Measurements from ENCODE around the gene ALPP.
"Not testable (repeated sequence)": the region's sequence is repeated elsewhere in the genome, so short reads cannot be mapped to it uniquely, and the experiment has no call there.

ALPP gene

DNA sequence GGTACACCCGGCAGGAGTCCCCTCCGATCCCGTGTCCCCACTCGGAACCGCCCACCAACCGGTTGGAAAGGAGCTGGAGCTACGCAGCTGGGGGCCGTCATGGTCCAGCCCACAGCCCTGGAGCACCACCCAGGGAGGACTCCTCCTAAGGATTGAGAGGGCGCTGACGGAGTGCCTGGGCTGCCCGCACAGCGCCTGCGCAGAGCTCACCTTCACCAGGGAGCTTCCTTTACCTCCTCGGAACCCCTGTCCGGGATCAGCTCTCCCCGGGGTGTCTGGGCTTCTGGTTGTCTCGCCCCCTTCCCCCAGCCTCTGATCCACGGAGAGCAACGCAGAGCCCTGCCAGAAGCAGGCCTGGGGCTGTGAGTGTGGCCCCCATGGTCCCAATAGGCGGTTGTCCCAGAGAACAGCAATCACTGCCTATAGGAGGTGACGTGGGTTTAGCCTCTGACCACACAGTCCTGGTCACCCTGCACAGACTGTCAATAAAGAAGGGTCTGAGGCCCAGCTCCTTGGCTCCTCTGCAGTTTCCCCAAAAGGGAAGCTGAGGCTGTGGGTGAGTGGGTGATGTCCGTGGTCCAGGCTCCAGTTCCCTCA is 42.7 kb downstream of the ALPP start:
- no peak overlapping the region for H2AFZ ChIP-seq (ENCODE audit: low read length)
- H3F3A ChIP-seq (ENCODE audit: insufficient read depth, low read length) = no peaks in the 10 kb centered on the region
- H3K27me3 ChIP-seq (ENCODE audit: insufficient read depth, low read length) = 0 out of 2 replicates have a peak, but pooled peaks cover 4% of the 10 kb centered on the region
- H3K4me3 ChIP-seq (ENCODE audit: low read depth, low read length, poor library complexity, severe bottlenecking) = no peak overlapping the region
- no peak overlapping the region for H3K27ac ChIP-seq (ENCODE audit: low read depth, low read length, poor library complexity, severe bottlenecking)
- H3K9me2 ChIP-seq (ENCODE audit: low read depth, low read length) = no peaks in the 10 kb centered on the region
- no peaks in the 10 kb centered on the region for H3K79me2 ChIP-seq (ENCODE audit: insufficient read depth, low read length)
- TF ChIP-seq, protein P1, sequence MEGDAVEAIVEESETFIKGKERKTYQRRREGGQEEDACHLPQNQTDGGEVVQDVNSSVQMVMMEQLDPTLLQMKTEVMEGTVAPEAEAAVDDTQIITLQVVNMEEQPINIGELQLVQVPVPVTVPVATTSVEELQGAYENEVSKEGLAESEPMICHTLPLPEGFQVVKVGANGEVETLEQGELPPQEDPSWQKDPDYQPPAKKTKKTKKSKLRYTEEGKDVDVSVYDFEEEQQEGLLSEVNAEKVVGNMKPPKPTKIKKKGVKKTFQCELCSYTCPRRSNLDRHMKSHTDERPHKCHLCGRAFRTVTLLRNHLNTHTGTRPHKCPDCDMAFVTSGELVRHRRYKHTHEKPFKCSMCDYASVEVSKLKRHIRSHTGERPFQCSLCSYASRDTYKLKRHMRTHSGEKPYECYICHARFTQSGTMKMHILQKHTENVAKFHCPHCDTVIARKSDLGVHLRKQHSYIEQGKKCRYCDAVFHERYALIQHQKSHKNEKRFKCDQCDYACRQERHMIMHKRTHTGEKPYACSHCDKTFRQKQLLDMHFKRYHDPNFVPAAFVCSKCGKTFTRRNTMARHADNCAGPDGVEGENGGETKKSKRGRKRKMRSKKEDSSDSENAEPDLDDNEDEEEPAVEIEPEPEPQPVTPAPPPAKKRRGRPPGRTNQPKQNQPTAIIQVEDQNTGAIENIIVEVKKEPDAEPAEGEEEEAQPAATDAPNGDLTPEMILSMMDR (IDR thresholded peaks at IDR 0.05; ENCODE audit: low read length) = no peak
- TF ChIP-seq EZH2 (IDR thresholded peaks at IDR 0.05; ENCODE audit: borderline replicate concordance, low read length) = no peak
- no peak overlapping the region for H3K9ac ChIP-seq (ENCODE audit: low read length)
- no peak overlapping the region for H3K4me2 ChIP-seq (ENCODE audit: low read length)
- no peaks in the 10 kb centered on the region for H3K4me1 ChIP-seq (ENCODE audit: insufficient read depth, low read length, severe bottlenecking)
- no peaks in the 10 kb centered on the region for H4K20me1 ChIP-seq (ENCODE audit: insufficient read depth, low read length)
- no peaks in the 10 kb centered on the region for H3K36me3 ChIP-seq (ENCODE audit: insufficient read depth, low read length)
- H3K9me3 ChIP-seq (ENCODE audit: low read length) = no peaks in the 10 kb centered on the region

DNA sequence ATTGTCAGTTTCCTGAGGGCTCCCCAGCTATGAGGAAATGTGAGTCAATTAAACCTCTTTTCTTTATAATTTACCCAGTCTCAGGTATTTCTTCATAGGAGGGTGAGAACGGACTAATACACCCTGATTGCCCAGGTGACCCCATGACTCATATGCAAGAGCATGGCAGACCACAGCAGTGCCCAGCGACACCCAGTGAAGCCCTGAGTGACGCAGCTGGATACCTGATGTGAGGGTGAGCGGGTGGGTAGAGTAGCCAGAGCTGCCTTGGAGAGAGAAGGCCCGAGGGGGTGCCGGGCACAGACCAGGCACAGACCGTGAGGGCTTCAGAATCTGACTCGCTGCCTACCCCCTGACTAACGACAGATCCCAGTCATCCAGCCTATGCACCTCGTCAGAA is 43.5 kb downstream of the ALPP start:
- H3K79me2 ChIP-seq (ENCODE audit: insufficient read depth, low read length) = no peaks in the 10 kb centered on the region
- no peaks in the 10 kb centered on the region for H3K4me1 ChIP-seq (ENCODE audit: insufficient read depth, low read length, severe bottlenecking)
- no peak for TF ChIP-seq EZH2 (IDR thresholded peaks at IDR 0.05; ENCODE audit: borderline replicate concordance, low read length)
- TF ChIP-seq, protein P1 (IDR thresholded peaks at IDR 0.05; ENCODE audit: low read length) = no peak
- no peak overlapping the region for H3K27ac ChIP-seq (ENCODE audit: low read depth, low read length, poor library complexity, severe bottlenecking)
- H3K4me2 ChIP-seq (ENCODE audit: low read length) = no peak overlapping the region
- H2AFZ ChIP-seq (ENCODE audit: low read length) = no peak overlapping the region
- no peak overlapping the region for H3K4me3 ChIP-seq (ENCODE audit: low read depth, low read length, poor library complexity, severe bottlenecking)
- H3K9me2 ChIP-seq (ENCODE audit: low read depth, low read length) = no peaks in the 10 kb centered on the region
- no peaks in the 10 kb centered on the region for H3F3A ChIP-seq (ENCODE audit: insufficient read depth, low read length)
- no peaks in the 10 kb centered on the region for H3K36me3 ChIP-seq (ENCODE audit: insufficient read depth, low read length)
- H4K20me1 ChIP-seq (ENCODE audit: insufficient read depth, low read length) = no peaks in the 10 kb centered on the region
- no peak overlapping the region for H3K9ac ChIP-seq (ENCODE audit: low read length)
- H3K9me3 ChIP-seq (ENCODE audit: low read length) = no peaks in the 10 kb centered on the region
- 0 out of 2 replicates have a peak, but pooled peaks cover 4% of the 10 kb centered on the region for H3K27me3 ChIP-seq (ENCODE audit: insufficient read depth, low read length)

DNA sequence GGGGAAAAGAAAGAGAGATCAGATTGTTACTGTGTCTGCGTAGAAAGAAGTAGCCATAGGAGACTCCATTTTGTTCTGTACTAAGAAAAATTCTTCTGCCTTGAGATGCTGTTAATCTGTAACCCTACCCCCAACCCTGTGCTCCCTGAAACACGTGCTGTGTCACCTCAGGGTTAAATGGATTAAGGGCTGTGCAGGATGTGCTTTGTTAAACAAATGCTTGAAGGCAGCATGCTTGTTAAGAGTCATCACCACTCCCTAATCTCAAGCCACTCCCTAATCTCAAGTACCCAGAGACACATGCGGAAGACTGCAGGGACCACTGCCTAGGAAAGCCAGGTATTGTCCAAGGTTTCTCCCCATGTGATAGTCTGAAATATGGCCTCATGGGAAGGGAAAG is 44.4 kb downstream of the ALPP start:
- H4K20me1 ChIP-seq (ENCODE audit: insufficient read depth, low read length); H3K79me2 ChIP-seq (ENCODE audit: insufficient read depth, low read length); H3K4me2 ChIP-seq (ENCODE audit: low read length); H3K4me1 ChIP-seq (ENCODE audit: insufficient read depth, low read length, severe bottlenecking); H3K9ac ChIP-seq (ENCODE audit: low read length); H2AFZ ChIP-seq (ENCODE audit: low read length); H3K27ac ChIP-seq (ENCODE audit: low read depth, low read length, poor library complexity, severe bottlenecking); H3K9me3 ChIP-seq (ENCODE audit: low read length); H3K27me3 ChIP-seq (ENCODE audit: insufficient read depth, low read length); H3K9me2 ChIP-seq (ENCODE audit: low read depth, low read length); H3F3A ChIP-seq (ENCODE audit: insufficient read depth, low read length); H3K36me3 ChIP-seq (ENCODE audit: insufficient read depth, low read length); H3K4me3 ChIP-seq (ENCODE audit: low read depth, low read length, poor library complexity, severe bottlenecking): not testable (repeated sequence)

DNA sequence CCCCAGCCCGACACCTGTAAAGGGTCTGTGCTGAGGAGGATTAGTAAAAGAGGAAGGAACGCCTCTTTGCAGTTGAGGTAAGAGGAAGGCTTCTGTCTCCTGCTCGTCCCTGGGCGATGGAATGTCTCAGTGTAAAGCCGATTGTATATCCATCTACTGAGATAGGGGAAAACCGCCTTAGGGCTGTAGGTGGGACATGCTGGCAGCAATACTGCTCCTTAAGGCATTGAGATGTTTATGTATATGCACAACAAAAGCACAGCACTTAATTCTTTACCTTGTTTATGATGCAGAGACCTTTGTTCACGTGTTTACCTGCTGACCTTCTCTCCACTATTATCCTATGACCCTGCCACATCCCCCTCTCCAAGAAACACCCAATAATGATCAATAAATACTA is 44.9 kb downstream of the ALPP start:
- not testable (repeated sequence) for H3F3A ChIP-seq (ENCODE audit: insufficient read depth, low read length); H3K36me3 ChIP-seq (ENCODE audit: insufficient read depth, low read length); H3K4me3 ChIP-seq (ENCODE audit: low read depth, low read length, poor library complexity, severe bottlenecking); H3K9me2 ChIP-seq (ENCODE audit: low read depth, low read length); H3K9ac ChIP-seq (ENCODE audit: low read length); H2AFZ ChIP-seq (ENCODE audit: low read length); H3K27ac ChIP-seq (ENCODE audit: low read depth, low read length, poor library complexity, severe bottlenecking); H4K20me1 ChIP-seq (ENCODE audit: insufficient read depth, low read length); H3K27me3 ChIP-seq (ENCODE audit: insufficient read depth, low read length); H3K79me2 ChIP-seq (ENCODE audit: insufficient read depth, low read length); H3K9me3 ChIP-seq (ENCODE audit: low read length); H3K4me2 ChIP-seq (ENCODE audit: low read length); H3K4me1 ChIP-seq (ENCODE audit: insufficient read depth, low read length, severe bottlenecking)
